H1 (cell line): ENCODE measurements around the gene KRT32.

Experiments
- CREB1 ChIP-seq: IDR thresholded peaks from 2 replicates; pipeline ENCODE4 v1.6.1; 2012; ENCODE audit warnings: inconsistent platforms
- EZH2 ChIP-seq: fragments of 200-600 bp; sonication (generic); IDR thresholded peaks from 2 replicates; pipeline ENCODE4 v1.7.1; 2012; ENCODE audit warnings: low read depth, mild to moderate bottlenecking, moderate library complexity, low read length, inconsistent platforms; ENCODE audit not compliant: severe bottlenecking
- POLR2A ChIP-seq, 2 experiments: IDR thresholded peaks; 1 replicate in 1 of 2; 2 replicates in 1 of 2; pipeline ENCODE4 v1.6.1; 2011; ENCODE audit warnings: low read depth in 2 of 2, low read length in 2 of 2, mild to moderate bottlenecking in 2 of 2; ENCODE audit errors: control extremely low read depth in 1 of 2
- TEAD4 ChIP-seq: IDR thresholded peaks from 2 replicates; pipeline ENCODE4 v1.6.1; 2012; ENCODE audit warnings: low read depth, low read length, inconsistent platforms, mixed read lengths
- ZNF274 ChIP-seq: IDR thresholded peaks from 2 replicates; pipeline ENCODE4 v1.7.0; 2012; ENCODE audit warnings: low read length, borderline replicate concordance; ENCODE audit errors: extremely low read depth
- TF ChIP-seq, protein P1 (sequence below), 3 experiments: IDR thresholded peaks; 1 replicate in 2 of 3; 2 replicates in 1 of 3; pipeline versions ENCODE4 v1.5.1 to v1.6.1; 2011; ENCODE audit warnings: low read length in 3 of 3, mild to moderate bottlenecking in 3 of 3, inconsistent platforms in 2 of 3, low read depth in 1 of 3, moderate library complexity in 1 of 3; ENCODE audit not compliant: insufficient read depth in 1 of 3; ENCODE audit errors: control extremely low read depth in 1 of 3

DNA sequence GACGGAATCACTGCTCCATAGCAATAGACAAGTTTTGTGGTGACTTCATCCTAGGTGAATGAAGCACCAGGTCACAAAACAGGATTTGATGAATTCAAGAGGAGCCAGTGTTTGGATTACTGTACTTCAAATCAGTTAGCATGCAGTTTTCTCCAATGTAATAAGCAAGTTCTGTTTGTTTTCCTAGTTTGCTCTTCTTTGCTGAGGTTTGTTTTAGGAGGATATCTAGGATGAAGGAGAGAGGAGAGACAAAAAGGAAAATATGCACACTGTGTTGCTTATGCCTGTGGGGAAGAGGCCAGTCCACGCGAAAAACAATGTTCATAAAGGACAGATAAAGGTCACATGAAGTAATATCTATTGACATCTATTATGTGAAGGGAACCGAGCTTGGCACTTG, 51.8 kb downstream of the KRT32 start:
- TF ChIP-seq TEAD4, result no peak
- no peak for TF ChIP-seq EZH2
- no peak for TF ChIP-seq ZNF274
- no peak for TF ChIP-seq POLR2A (IDR thresholded peaks at IDR 0.05; ENCODE audit: control extremely low read depth in 1 of 2, low read depth in 2 of 2, low read length in 2 of 2)
- TF ChIP-seq, protein P1, sequence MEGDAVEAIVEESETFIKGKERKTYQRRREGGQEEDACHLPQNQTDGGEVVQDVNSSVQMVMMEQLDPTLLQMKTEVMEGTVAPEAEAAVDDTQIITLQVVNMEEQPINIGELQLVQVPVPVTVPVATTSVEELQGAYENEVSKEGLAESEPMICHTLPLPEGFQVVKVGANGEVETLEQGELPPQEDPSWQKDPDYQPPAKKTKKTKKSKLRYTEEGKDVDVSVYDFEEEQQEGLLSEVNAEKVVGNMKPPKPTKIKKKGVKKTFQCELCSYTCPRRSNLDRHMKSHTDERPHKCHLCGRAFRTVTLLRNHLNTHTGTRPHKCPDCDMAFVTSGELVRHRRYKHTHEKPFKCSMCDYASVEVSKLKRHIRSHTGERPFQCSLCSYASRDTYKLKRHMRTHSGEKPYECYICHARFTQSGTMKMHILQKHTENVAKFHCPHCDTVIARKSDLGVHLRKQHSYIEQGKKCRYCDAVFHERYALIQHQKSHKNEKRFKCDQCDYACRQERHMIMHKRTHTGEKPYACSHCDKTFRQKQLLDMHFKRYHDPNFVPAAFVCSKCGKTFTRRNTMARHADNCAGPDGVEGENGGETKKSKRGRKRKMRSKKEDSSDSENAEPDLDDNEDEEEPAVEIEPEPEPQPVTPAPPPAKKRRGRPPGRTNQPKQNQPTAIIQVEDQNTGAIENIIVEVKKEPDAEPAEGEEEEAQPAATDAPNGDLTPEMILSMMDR (IDR thresholded peaks at IDR 0.05; ENCODE audit: control extremely low read depth in 1 of 3, insufficient read depth in 1 of 3, low read depth in 1 of 3, low read length in 3 of 3), result no peak
- TF ChIP-seq CREB1, result no peak
